Thyroid gland (tissue), 4 donors: ENCODE data around the gene SDHAF1.

Experiments
- CTCF ChIP-seq, 6 experiments: fragments of 200-600 bp in 3 of 6; fragments of 450-650 bp in 3 of 6; sonication (generic) in 3 of 6; IDR thresholded peaks; one replicate each; pipeline ENCODE4 v1.5.1; 2016 to 2019; ENCODE audit warnings: antibody characterized with exemption in 6 of 6, mild to moderate bottlenecking in 2 of 6, inconsistent platforms in 1 of 6, moderate library complexity in 1 of 6
- POLR2A ChIP-seq, 2 donors: fragments of 450-650 bp; IDR thresholded peaks; one replicate each; pipeline ENCODE4 v1.6.1; 2017; ENCODE audit warnings: antibody characterized with exemption in 2 of 2, mild to moderate bottlenecking in 2 of 2, moderate library complexity in 1 of 2

DNA sequence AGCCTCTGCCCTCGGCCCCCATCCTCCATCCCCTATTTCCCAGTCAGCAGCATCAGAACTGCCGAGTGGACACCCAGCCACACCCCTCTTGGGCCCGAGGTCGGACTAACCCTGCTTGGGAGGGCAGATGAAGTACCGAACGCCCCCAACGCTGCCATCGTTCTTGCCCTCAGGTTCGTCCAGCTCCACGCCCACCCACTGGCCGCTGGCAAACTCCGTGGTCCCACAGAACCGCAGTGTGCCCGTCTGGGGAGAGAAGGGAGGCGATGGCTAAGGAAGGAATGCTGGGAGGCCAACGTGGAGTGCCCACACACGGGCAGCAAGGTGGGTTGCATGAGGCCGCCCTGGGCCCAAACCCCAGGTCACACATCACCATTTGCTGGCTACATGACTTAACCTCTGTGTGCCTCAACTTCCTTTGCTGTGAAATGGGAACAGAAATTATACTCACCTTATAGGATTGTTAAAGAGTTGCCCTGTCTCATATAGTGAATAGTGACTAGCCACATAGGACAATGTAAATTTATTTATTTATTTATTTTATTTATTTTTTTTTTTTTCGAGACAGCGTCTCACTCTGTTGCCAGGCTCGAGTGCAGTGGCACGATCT, 24.2 kb downstream of the SDHAF1 start:
- no peak for TF ChIP-seq POLR2A (IDR thresholded peaks at IDR 0.05)
- TF ChIP-seq CTCF (IDR thresholded peaks at IDR 0.05): no peak
